ENCODE results near the gene ARPC2. TPM values are rescaled to one million over a fixed set of nuclear protein-coding genes. Genes with fewer than 3 reads are reported as not detected.

The ARPC2 gene
- total and polyA plus RNA-seq, 8 donors, result 92.1 to 456 (median 256) TPM

GRCh38 chr2:218184331-218184730 is 32.7 kb upstream of the ARPC2 start:
- TF ChIP-seq POLR2A (IDR thresholded peaks at IDR 0.05) (no peak), POLR2AphosphoS5 (IDR thresholded peaks at IDR 0.05) (no peak), EP300 (IDR thresholded peaks at IDR 0.05) (no peak), CTCF (IDR thresholded peaks at IDR 0.05) (no peak)
- peaks cover 9 to 30% (median 21%) of the 10 kb centered on the region in 4 donors for H3K4me1 ChIP-seq
- no peaks in the 10 kb centered on the region for H3K9me3 ChIP-seq
- 86 to 95% (median 89%) methylated on average over 1 of the region's 1 CpG for WGBS, 5 donors
- H3K27ac ChIP-seq, result no peak overlapping the region
- H3K4me3 ChIP-seq, result no peak overlapping the region
- intact Hi-C loops (cut with DNase I; ENCODE audit: low total_unique reads), result loop anchor here (10.0 kb wide), 1 partner anchor 80 kb away; the partner anchor contains the start of gene GPBAR1
- no peak for DNase-seq
- H3K27me3 ChIP-seq, result no peaks in the 10 kb centered on the region
- no peaks in the 10 kb centered on the region for H3K36me3 ChIP-seq

GRCh38 chr2:218186355-218186766 is 30.6 kb upstream of the ARPC2 start:
- no peaks in the 10 kb centered on the region for H3K27me3 ChIP-seq
- 28 to 34% (median 28%) methylated on average over 8 of the region's 8 CpGs for WGBS, 5 donors
- H3K9me3 ChIP-seq, result no peaks in the 10 kb centered on the region
- TF ChIP-seq EP300 (IDR thresholded peaks at IDR 0.05) (no peak), POLR2A (IDR thresholded peaks at IDR 0.05) (no peak), CTCF (IDR thresholded peaks at IDR 0.05) (peak in 5 of 7 experiments; percentile 85 to 93 (median 93)), POLR2AphosphoS5 (IDR thresholded peaks at IDR 0.05) (peak in 1 of 3 donors; percentile 57)
- H3K27ac ChIP-seq, result peak overlapping the region; percentile 67 to 92 (median 83)
- peak; percentile 83 to 91 for DNase-seq
- intact Hi-C loops (cut with DNase I; ENCODE audit: low total_unique reads), result loop anchor here (10.0 kb wide), 1 partner anchor 78 kb away; the partner anchor contains the start of gene GPBAR1
- peaks cover 9 to 30% (median 21%) of the 10 kb centered on the region in 4 donors for H3K4me1 ChIP-seq
- H3K4me3 ChIP-seq, result no peak overlapping the region
- H3K36me3 ChIP-seq, result no peaks in the 10 kb centered on the region

- Histone ChIP-seq H3K27me3 (no peaks in the 10 kb centered on the region), H3K36me3 (no peaks in the 10 kb centered on the region), H3K27ac (peak overlapping the region; percentile 67 to 92 (median 83)), H3K9me3 (no peaks in the 10 kb centered on the region), H3K4me3 (no peak overlapping the region), H3K4me1 (peaks cover 9 to 33% (median 21%) of the 10 kb centered on the region in 4 donors)
- TF ChIP-seq POLR2AphosphoS5 (IDR thresholded peaks at IDR 0.05) (no peak), POLR2A (IDR thresholded peaks at IDR 0.05) (no peak), CTCF (IDR thresholded peaks at IDR 0.05) (no peak), EP300 (IDR thresholded peaks at IDR 0.05) (no peak)
- intact Hi-C loops (cut with DNase I; ENCODE audit: low total_unique reads), result loop anchor here (10.0 kb wide), 1 partner anchor 78 kb away; the partner anchor contains the start of gene GPBAR1
- WGBS, 5 donors, result 29 to 67% (median 31%) methylated on average over 1 of the region's 1 CpG
- no peak for DNase-seq
These were observed 30.1 kb upstream of the ARPC2 start for GRCh38 chr2:218186876-218187275.

DNA sequence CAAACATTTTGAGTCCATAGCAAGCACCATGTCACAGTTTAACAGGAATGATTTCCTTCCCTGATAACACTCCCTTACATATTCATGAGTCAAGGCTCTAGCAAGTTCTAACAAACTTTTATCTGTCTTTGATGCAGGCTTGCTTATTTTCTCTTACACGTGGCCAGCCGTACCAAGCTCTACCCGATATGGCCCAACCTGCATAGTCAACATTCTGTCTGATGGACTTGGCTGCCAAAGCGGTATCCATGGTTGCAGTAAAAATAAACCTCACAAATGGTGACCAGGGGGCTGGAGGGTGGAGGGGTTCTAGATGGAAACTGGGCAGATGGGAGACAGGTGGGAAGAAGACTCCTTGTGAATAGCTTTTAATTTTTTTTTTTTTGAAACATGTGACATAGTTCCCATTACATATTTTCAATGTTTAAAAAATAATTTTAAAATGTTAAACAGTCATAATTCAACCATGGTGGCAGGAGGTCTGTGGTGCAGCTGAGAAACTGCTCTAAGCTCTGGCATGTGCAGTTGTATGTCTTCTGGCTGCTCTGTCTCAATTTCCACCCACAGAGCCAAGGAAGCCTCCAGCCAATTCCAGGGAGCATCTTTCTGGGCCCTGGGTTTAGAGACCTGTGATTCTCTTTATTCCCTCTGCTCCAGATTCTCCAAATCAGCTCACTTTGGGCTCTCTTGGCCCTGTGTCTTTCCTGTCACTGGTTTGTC is 29.5 kb upstream of the ARPC2 start:
- intact Hi-C loops (cut with DNase I; ENCODE audit: low total_unique reads), result loop anchor here (10.0 kb wide), 1 partner anchor 77 kb away; the partner anchor contains the start of gene GPBAR1
- H3K4me1 ChIP-seq, result peaks cover 9 to 39% (median 24%) of the 10 kb centered on the region in 4 donors
- WGBS, 5 donors, result 26 to 34% (median 30%) methylated on average over 4 of the region's 4 CpGs
- TF ChIP-seq POLR2A (IDR thresholded peaks at IDR 0.05) (no peak), CTCF (IDR thresholded peaks at IDR 0.05) (no peak), POLR2AphosphoS5 (IDR thresholded peaks at IDR 0.05) (peak; percentile 44 to 84 (median 52))
- H3K9me3 ChIP-seq, result no peaks in the 10 kb centered on the region
- DNase-seq, result peak; percentile 74 to 93
- no peaks in the 10 kb centered on the region for H3K27me3 ChIP-seq
- H3K27ac ChIP-seq, result peak overlapping the region; percentile 67 to 92 (median 83)
- H3K36me3 ChIP-seq, result no peaks in the 10 kb centered on the region
- H3K4me3 ChIP-seq, result no peak overlapping the region

Measured in stomach (tissue), 9 donors.